Fibroblast of pulmonary artery (primary cell): Measurements from ENCODE around the gene DMD.
"Not testable (repeated sequence)": the region's sequence is repeated elsewhere in the genome, so short reads cannot be mapped to it uniquely, and the experiment has no call there.

Source experiments
- DNase-seq: peaks from one replicate; pipeline ENCODE4 v3.0.0-alpha.2; 2010; ENCODE audit warnings: low read depth
- H3K4me3 ChIP-seq: replicated peaks from 2 replicates; pipeline ENCODE4 v1.5.1; 2011; ENCODE audit warnings: low read depth, mild to moderate bottlenecking, control low read depth, low read length, moderate library complexity
- TF ChIP-seq, protein P1 (sequence below): IDR thresholded peaks from 2 replicates; pipeline ENCODE4 v1.5.1; 2011; ENCODE audit warnings: mild to moderate bottlenecking, control low read depth, low read length, inconsistent platforms; ENCODE audit errors: missing control alignments

DMD gene

DNA sequence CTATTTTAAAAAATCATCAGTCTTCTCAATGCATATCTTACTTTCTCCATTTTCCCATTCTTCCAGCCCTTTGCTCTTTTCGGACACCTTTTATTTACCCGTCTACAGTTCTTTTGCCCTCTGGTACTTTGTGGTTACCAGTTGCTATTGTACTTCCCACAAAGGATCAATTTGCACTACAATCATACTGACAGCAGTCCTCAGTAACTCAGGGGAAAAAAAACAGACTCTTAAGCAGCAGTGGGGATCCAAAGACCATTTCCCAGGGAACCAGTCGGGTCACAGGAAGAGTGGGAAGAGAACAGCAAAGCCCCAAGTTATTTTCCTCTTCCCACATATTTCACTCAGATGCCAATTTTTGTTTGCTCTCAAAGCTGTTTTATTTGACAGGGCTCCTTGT, 23.1 kb downstream of the DMD start:
- TF ChIP-seq, protein P1, sequence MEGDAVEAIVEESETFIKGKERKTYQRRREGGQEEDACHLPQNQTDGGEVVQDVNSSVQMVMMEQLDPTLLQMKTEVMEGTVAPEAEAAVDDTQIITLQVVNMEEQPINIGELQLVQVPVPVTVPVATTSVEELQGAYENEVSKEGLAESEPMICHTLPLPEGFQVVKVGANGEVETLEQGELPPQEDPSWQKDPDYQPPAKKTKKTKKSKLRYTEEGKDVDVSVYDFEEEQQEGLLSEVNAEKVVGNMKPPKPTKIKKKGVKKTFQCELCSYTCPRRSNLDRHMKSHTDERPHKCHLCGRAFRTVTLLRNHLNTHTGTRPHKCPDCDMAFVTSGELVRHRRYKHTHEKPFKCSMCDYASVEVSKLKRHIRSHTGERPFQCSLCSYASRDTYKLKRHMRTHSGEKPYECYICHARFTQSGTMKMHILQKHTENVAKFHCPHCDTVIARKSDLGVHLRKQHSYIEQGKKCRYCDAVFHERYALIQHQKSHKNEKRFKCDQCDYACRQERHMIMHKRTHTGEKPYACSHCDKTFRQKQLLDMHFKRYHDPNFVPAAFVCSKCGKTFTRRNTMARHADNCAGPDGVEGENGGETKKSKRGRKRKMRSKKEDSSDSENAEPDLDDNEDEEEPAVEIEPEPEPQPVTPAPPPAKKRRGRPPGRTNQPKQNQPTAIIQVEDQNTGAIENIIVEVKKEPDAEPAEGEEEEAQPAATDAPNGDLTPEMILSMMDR, result no peak
- H3K4me3 ChIP-seq, result no peak overlapping the region
- no peak for DNase-seq

DNA sequence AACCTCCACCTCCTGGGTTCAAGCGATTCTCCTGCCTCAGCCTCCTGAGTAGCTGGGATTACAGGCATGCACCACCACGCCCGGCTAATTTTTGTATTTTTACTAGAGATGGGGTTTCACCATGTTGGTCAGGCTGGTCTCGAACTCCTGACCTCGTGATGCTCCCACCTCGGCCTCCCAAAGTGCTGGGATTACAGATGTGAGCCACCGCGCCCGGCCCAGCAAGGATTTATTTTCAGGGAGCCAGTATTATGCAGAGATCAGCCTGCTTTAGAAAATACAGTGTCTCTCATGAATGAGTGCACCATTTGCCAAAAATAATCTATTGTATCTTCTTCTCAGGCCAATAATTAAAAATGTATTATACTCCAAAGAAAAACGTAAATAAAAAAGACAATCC, 26.5 kb downstream of the DMD start:
- not testable (repeated sequence) for H3K4me3 ChIP-seq, DNase-seq

DNA sequence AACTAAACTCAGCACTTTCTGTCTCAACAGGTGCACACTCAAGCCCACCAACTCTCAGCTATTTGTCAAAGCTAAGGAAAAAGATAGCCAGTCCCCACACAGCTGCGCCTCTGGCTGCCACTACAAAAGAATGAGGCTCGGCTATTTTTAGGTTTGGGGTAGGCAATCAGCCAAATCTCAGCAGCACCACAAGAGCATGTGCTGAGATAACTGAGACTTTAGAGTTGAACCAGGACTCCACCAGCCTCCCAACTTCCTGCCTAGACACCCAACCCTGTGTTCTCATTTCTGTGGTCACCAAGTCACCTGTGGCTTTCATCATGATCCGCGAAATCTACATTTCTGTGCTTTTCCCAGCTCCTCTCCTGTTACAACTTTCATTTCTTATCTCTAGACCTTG, 28.0 kb downstream of the DMD start:
- peak; percentile 54 for DNase-seq
- H3K4me3 ChIP-seq, result no peak overlapping the region
- TF ChIP-seq, protein P1, result no peak

DNA sequence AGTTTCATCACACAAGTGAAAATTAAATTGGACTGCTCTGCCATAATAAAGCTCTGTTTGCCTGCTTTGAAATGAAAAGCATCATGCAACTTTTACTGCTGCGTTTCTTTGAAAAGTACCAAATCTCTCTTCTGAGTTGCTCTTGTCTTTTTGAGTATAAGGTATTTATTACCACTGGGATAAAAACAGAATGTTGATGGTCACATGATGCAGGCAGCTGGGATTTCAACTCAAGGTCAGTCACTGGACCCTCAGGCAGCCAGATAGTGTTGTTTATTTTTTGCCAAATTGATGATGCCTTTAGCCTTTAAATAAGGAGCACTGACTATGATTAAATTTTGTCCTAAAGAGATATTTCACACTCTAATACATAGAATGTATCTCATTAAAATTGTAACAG, 32.7 kb downstream of the DMD start:
- no peak overlapping the region for H3K4me3 ChIP-seq
- TF ChIP-seq, protein P1, result no peak

DNA sequence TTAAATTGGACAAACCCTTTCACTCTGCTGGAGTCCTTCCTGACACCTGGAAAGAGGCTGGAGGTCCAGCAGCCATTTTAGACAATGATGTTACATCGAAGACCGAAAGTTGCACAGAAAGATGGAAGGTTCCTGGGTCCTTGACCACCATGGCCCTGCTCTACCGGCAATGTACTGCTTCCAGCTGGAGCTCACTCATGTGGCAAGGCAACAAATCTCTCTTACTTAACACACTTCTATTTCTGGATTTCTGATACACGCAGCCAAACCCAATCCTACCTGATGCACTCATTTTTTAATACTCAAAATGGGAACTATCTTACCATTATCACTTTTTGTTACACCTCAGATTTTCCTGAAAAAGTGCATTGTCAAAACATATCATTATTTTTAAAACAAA, 33.1 kb downstream of the DMD start:
- DNase-seq, result no peak
- H3K4me3 ChIP-seq, result no peak overlapping the region
- TF ChIP-seq, protein P1, result no peak

More for the DNA sequence above, 32.7 kb downstream of the DMD start:
- DNase-seq, result no peak

DNA sequence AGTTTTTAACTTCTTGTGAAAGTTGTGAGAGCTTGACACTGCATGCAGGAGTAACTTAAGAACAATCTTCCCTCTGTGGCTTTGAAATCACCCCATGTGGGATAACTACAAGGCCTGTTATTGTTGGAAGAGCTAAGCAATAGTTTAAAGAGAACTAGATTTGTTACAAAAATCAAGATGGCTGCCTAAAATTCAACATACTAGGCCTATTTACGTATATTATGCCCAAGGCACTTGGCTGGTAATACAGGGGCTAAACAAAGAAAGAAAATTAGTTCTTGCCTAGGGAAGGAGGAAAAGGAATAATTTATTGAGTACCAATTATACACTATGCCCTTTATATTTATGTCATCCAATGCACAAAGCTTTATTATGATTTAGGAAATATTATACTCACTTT, 36.1 kb downstream of the DMD start:
- no peak overlapping the region for H3K4me3 ChIP-seq
- TF ChIP-seq, protein P1, result no peak
- DNase-seq, result no peak

DNA sequence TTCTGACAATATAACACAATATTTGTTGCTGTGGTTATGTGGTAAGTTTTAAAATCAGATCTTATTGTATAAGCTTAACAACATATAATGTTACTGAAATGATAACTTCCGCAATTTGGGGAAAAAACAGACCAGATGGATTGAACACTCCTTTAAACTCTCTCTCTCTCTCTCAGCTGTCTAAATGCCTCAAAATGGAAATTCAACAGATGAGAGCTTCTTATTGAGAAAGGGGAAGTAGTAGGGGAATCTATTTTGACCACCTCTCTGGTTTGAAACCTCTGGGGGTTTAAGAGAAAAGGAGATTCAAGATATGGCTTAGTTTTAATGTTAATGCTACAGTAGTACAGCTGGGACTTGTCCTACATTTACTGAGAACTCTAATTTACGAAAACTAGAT, 40.3 kb downstream of the DMD start:
- TF ChIP-seq, protein P1, result no peak
- DNase-seq, result no peak

DNA sequence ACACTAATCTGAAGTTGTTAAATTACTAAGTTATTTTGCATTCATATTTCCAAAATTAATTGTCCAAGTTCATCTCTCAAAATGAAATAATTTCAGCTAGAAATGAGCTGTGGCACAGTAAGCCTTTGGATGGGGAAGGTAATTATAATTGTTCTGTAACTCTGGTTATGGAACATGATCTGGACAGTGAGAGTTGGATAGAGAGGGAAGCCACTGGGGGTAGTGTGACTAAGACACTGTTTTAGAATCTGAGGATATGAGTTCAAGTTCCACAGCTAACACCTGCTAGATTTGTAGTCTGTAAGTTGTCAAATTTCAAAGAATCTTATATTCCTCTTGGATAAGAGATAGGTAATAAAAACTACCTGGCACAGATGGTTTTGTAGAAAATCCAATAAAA, 49.5 kb downstream of the DMD start:
- no peak for DNase-seq
- TF ChIP-seq, protein P1, result no peak
- H3K4me3 ChIP-seq, result no peak overlapping the region

More for the DNA sequence above, 40.3 kb downstream of the DMD start:
- H3K4me3 ChIP-seq, result no peak overlapping the region
